Testis (tissue), 3 donors: ENCODE results near the gene COBL. TPM values are rescaled to one million over a fixed set of nuclear protein-coding genes. Genes with fewer than 3 reads are reported as not detected.

Experiments
- DNase-seq: peaks from one replicate; pipeline ENCODE4 v3.0.0-alpha.2; 2019
- H3K27ac ChIP-seq, 2 donors: fragments of 200-600 bp; sonication (generic); one replicate each; pipeline ENCODE4 v1.5.1; 2019
- H3K27me3 ChIP-seq: fragments of 200-600 bp; sonication (generic); one replicate; pipeline ENCODE4 v1.5.1; 2019
- H3K36me3 ChIP-seq: fragments of 200-600 bp; sonication (generic); one replicate; pipeline ENCODE4 v1.5.1; 2017; ENCODE audit warnings: low read depth; ENCODE audit errors: missing control alignments
- H3K4me1 ChIP-seq: fragments of 200-600 bp; sonication (generic); one replicate; pipeline ENCODE4 v1.5.1; 2019
- H3K4me3 ChIP-seq, 2 donors: fragments of 200-600 bp; sonication (generic); one replicate each; pipeline ENCODE4 v1.5.1; 2017 to 2019
- H3K9me3 ChIP-seq: fragments of 200-600 bp; sonication (generic); one replicate; pipeline ENCODE4 v1.5.1; 2017
- POLR2A ChIP-seq: fragments of 450-650 bp; IDR thresholded peaks from one replicate; pipeline ENCODE4 v1.6.1; 2017; ENCODE audit warnings: antibody characterized with exemption, mild to moderate bottlenecking, moderate library complexity
- WGBS, 2 donors: methylation state at CpG; one replicate each; pipeline ENCODE4 v1.1.5; 2018; 5-methylcytosine and 5-hydroxymethylcytosine counted together
- intact Hi-C: fragments of 100-400 bp; cut with DNase I; formaldehyde crosslinking; loops from one replicate; pipeline ENCODE4 v1.15.1; 2023; ENCODE audit warnings: low total_unique reads
- polyA plus RNA-seq: library from polyadenylated mRNA; stranded (reverse); fragments of 350-450 nt; fragmentation: Illumina TruSeq; extraction: RNeasy Lipid Tissue Mini Kit (QIAGEN cat#74804); gene quantifications from one replicate; pipeline ENCODE4 v1.2.3, GENCODE V29; 2014; ENCODE audit warnings: low read depth, low replicate concordance; ENCODE audit not compliant: insufficient read depth
- total RNA-seq, 2 donors: library from RNA; depleted of rRNA; stranded (reverse); fragments of >200 nt; gene quantifications; one replicate each; pipeline ENCODE4 v1.2.3, GENCODE V29; 2016
- TF ChIP-seq, protein P1 (sequence below), 3 experiments: fragments of 450-650 bp in 2 of 3; fragments of 200-600 bp in 1 of 3; sonication (generic) in 1 of 3; IDR thresholded peaks; one replicate each; pipeline ENCODE4 v1.5.1; 2016 to 2019; ENCODE audit warnings: antibody characterized with exemption in 3 of 3, mild to moderate bottlenecking in 2 of 3, moderate library complexity in 1 of 3

The COBL gene
- total and polyA plus RNA-seq, 3 donors from 2014 or later: 9.2 to 14.8 (median 12.3) TPM

DNA sequence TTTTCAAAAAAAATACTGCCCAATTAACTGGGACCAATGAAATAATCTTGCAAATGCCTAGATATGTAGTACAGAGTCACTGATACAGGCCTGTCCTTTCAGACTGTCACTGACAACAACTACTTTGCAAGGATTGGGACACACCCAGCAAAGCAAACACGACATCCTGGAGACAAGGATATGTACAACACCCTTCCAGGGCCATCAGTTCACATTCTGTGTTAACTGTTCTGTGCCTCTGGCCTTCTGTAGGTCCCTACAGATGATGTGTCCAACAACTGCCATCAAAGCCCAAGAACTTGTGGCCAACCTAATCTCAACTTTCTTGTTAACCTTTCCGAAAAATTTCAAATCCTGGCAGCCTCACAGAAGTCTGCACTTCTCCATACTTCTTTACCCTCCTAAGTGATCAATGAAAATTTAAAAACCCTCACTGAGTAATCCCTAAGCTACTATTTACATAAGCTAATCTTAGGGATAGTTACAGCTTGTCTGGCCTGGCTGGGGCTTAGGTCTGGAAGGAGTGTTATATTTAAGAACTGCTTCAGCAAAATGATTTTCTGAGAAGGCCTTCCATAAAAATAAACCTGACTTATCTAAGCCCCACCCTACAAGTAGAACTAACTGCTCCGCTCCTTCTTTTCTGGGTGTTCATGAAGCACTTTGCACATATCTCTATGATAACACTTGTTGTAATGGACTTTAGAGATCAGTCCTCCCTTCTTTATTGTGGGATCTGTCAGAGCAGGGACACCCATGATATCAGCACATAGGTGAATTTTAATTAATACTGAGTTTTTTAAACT is 21.0 kb downstream of the COBL start:
- Histone ChIP-seq H3K4me1 (no peaks in the 10 kb centered on the region), H3K27ac (no peak overlapping the region), H3K27me3 (no peaks in the 10 kb centered on the region), H3K36me3 (no peaks in the 10 kb centered on the region), H3K4me3 (no peak overlapping the region), H3K9me3 (no peaks in the 10 kb centered on the region)
- no peak for DNase-seq
- intact Hi-C loops: no loop called here
- 65% methylated on average over 3 of the region's 3 CpGs for WGBS, 2 donors
- no peak for TF ChIP-seq POLR2A
- TF ChIP-seq, protein P1, sequence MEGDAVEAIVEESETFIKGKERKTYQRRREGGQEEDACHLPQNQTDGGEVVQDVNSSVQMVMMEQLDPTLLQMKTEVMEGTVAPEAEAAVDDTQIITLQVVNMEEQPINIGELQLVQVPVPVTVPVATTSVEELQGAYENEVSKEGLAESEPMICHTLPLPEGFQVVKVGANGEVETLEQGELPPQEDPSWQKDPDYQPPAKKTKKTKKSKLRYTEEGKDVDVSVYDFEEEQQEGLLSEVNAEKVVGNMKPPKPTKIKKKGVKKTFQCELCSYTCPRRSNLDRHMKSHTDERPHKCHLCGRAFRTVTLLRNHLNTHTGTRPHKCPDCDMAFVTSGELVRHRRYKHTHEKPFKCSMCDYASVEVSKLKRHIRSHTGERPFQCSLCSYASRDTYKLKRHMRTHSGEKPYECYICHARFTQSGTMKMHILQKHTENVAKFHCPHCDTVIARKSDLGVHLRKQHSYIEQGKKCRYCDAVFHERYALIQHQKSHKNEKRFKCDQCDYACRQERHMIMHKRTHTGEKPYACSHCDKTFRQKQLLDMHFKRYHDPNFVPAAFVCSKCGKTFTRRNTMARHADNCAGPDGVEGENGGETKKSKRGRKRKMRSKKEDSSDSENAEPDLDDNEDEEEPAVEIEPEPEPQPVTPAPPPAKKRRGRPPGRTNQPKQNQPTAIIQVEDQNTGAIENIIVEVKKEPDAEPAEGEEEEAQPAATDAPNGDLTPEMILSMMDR (IDR thresholded peaks at IDR 0.05): no peak

DNA sequence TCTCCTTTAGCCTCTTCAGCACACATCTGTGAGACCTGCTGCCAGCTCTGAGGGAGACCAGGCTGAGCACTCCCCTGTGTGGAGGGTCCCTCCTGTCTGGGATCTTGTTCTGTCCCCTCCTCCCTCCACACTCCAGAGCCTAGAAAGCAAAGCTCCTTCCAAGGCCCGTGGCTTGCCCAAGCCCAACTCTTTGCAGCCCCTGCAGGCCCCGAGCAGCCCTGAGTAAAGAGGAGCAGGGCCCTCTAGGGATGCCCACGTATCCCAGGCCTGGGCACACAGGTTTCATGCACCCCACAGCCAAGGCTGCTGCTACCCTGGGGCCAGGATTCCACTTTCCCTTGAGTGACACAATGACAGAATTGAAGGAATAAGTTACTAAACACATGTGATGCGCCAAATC is 24.0 kb downstream of the COBL start:
- WGBS, 2 donors: 67 to 79% methylated on average over 3 to 4 of the region's 4 CpGs
- H3K4me3 ChIP-seq: no peak overlapping the region
- TF ChIP-seq, protein P1 (IDR thresholded peaks at IDR 0.05): no peak
- TF ChIP-seq POLR2A: no peak
- intact Hi-C loops: no loop called here
- no peaks in the 10 kb centered on the region for H3K36me3 ChIP-seq
- no peaks in the 10 kb centered on the region for H3K9me3 ChIP-seq
- no peaks in the 10 kb centered on the region for H3K27me3 ChIP-seq
- no peak overlapping the region for H3K27ac ChIP-seq
- H3K4me1 ChIP-seq: no peaks in the 10 kb centered on the region
- DNase-seq: no peak

DNA sequence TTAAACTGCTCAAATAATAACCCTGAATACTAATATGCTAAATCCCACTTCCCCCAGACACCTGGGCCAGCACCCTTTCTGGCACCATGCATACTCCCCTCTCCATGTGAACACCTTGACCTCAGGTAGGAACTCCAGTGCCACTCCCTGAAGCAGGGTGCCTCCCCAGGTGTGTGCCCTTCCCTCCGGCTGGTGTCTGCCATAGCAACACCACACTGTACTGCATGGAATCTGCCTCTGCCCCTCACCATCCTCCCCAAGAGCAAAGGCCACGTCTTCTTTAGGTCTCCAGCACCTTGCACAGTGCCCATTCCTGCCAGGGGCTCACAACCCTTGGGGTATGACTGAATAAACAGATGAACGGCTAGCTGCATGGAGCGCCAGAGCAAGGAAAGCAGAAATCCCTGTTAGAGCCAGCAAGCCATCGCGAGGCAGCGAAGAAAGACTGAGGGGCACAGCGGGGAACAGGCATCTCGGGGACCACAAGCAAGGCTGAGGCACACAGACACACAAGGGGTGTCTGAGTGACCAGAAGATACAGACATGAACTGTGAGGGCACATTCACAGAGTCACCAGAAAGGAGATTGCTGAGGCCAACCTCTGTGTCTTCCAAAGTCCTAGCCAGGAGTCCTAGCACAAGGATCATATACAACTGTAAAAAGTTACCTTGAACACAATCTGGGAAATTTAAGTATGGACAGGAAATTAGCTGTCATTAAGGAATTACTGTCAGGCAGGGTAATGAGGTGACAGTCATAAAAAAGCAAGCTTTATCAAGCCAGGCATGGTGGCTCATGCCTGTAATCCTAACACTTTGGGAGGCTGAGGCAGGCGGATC is 25.7 kb downstream of the COBL start:
- 89 to 91% methylated on average over 8 to 10 of the region's 10 CpGs for WGBS, 2 donors
- DNase-seq: no peak
- H3K9me3 ChIP-seq: no peaks in the 10 kb centered on the region
- no peaks in the 10 kb centered on the region for H3K4me1 ChIP-seq
- no peak overlapping the region for H3K27ac ChIP-seq
- no peak overlapping the region for H3K4me3 ChIP-seq
- intact Hi-C loops: no loop called here
- H3K36me3 ChIP-seq: no peaks in the 10 kb centered on the region
- no peaks in the 10 kb centered on the region for H3K27me3 ChIP-seq
- TF ChIP-seq, protein P1 (IDR thresholded peaks at IDR 0.05): no peak
- no peak for TF ChIP-seq POLR2A

DNA sequence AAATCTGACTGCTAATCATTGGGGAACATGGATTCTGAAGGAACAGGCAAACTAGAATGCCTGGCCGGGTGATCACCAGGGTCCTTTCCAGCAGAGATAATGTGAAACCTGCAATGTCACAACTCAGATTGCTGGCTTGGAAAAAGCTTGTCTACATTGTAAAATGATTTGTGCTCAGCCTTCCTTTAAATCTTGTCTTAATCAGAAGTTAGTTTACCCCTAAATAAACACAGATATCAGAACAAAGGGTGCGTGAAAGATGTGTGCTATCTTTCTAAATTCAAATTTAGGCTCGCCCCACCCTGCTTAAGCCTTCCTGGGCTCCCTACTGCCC is 26.3 kb downstream of the COBL start:
- H3K4me3 ChIP-seq: no peak overlapping the region
- no peaks in the 10 kb centered on the region for H3K4me1 ChIP-seq
- intact Hi-C loops: no loop called here
- no peak overlapping the region for H3K27ac ChIP-seq
- no peaks in the 10 kb centered on the region for H3K36me3 ChIP-seq
- no peaks in the 10 kb centered on the region for H3K27me3 ChIP-seq
- no peak for TF ChIP-seq POLR2A
- TF ChIP-seq, protein P1 (IDR thresholded peaks at IDR 0.05): no peak
- no peak for DNase-seq
- WGBS, 2 donors: 79 to 90% methylated on average over 3 of the region's 3 CpGs
- no peaks in the 10 kb centered on the region for H3K9me3 ChIP-seq
